HepG2 (cell line): ENCODE data around the gene LAMA5. TPM values are rescaled to one million over a fixed set of nuclear protein-coding genes. Genes with fewer than 3 reads are reported as not detected.

ENCODE experiments used
- DR1 ChIP-seq: sonication (generic); formaldehyde crosslinking; IDR thresholded peaks from 2 replicates; pipeline ENCODE4 v1.8.0; 2021; ENCODE audit warnings: mild to moderate bottlenecking, missing genetic modification reagents, inconsistent platforms
- FIP1L1 ChIP-seq: fragments of 200-400 bp; formaldehyde crosslinking; IDR thresholded peaks from 2 replicates; pipeline ENCODE4 v1.6.1; 2018; ENCODE audit warnings: low read depth, mild to moderate bottlenecking, low read length, moderate library complexity, borderline replicate concordance; ENCODE audit not compliant: insufficient read depth
- GABPA ChIP-seq, 2 experiments: IDR thresholded peaks; 2 replicates each; pipeline ENCODE4 v1.6.1; 2011 to 2016; ENCODE audit warnings: low read depth in 2 of 2, low read length in 1 of 2, missing biosample characterization in 1 of 2, missing genetic modification characterization in 1 of 2
- HES4 ChIP-seq: sonication (generic); formaldehyde crosslinking; IDR thresholded peaks from 2 replicates; pipeline ENCODE4 v1.9.0; 2021; ENCODE audit warnings: mild to moderate bottlenecking, missing genetic modification reagents, borderline replicate concordance
- HNF1B ChIP-seq: sonication (generic); formaldehyde crosslinking; IDR thresholded peaks from 2 replicates; pipeline ENCODE4 v1.5.1; 2020; ENCODE audit warnings: mild to moderate bottlenecking, moderate library complexity, missing genetic modification reagents
- KDM6A ChIP-seq: IDR thresholded peaks from 2 replicates; pipeline ENCODE4 v1.6.1; 2016; ENCODE audit warnings: low read depth
- KMT2A ChIP-seq: sonication (generic); formaldehyde crosslinking; IDR thresholded peaks from 2 replicates; pipeline ENCODE4 v1.4.0; 2020; ENCODE audit warnings: missing genetic modification reagents
- MATR3 ChIP-seq: sonication (generic); formaldehyde crosslinking; IDR thresholded peaks from 2 replicates; pipeline ENCODE4 v1.4.0; 2020; ENCODE audit warnings: missing genetic modification reagents
- PHF20 ChIP-seq: sonication (generic); formaldehyde crosslinking; IDR thresholded peaks from 2 replicates; pipeline ENCODE4 v1.5.0; 2020; ENCODE audit warnings: mild to moderate bottlenecking, missing genetic modification reagents
- POLR2AphosphoS2 ChIP-seq: IDR thresholded peaks from 2 replicates; pipeline ENCODE4 v1.6.1; 2011; ENCODE audit warnings: low read depth, low read length, improper control_type of control experiment
- SAP130 ChIP-seq: IDR thresholded peaks from 2 replicates; pipeline ENCODE4 v1.6.1; 2016; ENCODE audit warnings: low read depth
- SCMH1 ChIP-seq: sonication (generic); formaldehyde crosslinking; IDR thresholded peaks from 2 replicates; pipeline ENCODE4 v1.9.0; 2021; ENCODE audit warnings: missing genetic modification reagents, mild to moderate bottlenecking, borderline replicate concordance
- SP140L ChIP-seq: sonication (generic); formaldehyde crosslinking; IDR thresholded peaks from 2 replicates; pipeline ENCODE4 v1.4.0; 2020; ENCODE audit warnings: missing genetic modification reagents, borderline replicate concordance
- SP2 ChIP-seq: sonication (generic); formaldehyde crosslinking; IDR thresholded peaks from 2 replicates; pipeline ENCODE4 v1.5.1; 2020; ENCODE audit warnings: mild to moderate bottlenecking, missing genetic modification reagents
- ZHX2 ChIP-seq, 2 experiments: sonication (generic) in 1 of 2; formaldehyde crosslinking in 1 of 2; IDR thresholded peaks; 2 replicates each; pipeline versions ENCODE4 v1.6.1 to v1.9.0; 2014 to 2022; ENCODE audit warnings: antibody characterized with exemption in 1 of 2, borderline replicate concordance in 1 of 2, inconsistent platforms in 1 of 2, low read depth in 1 of 2, missing genetic modification reagents in 1 of 2
- ZMYM3 ChIP-seq: sonication (generic); formaldehyde crosslinking; IDR thresholded peaks from 2 replicates; pipeline ENCODE4 v1.5.1; 2020; ENCODE audit warnings: mild to moderate bottlenecking, missing genetic modification reagents
- ZNF441 ChIP-seq: sonication (generic); formaldehyde crosslinking; IDR thresholded peaks from 2 replicates; pipeline ENCODE4 v1.7.0; 2021; ENCODE audit warnings: missing genetic modification reagents, borderline replicate concordance
- ZNF496 ChIP-seq: sonication (generic); formaldehyde crosslinking; IDR thresholded peaks from 2 replicates; pipeline ENCODE4 v1.8.1; 2023; ENCODE audit warnings: mild to moderate bottlenecking, moderate library complexity, missing genetic modification reagents; ENCODE audit not compliant: insufficient replicate concordance
- ZNF644 ChIP-seq: IDR thresholded peaks from 2 replicates; pipeline ENCODE4 v1.6.1; 2016; ENCODE audit warnings: low read depth
- ZNF709 ChIP-seq: sonication (generic); formaldehyde crosslinking; IDR thresholded peaks from 2 replicates; pipeline ENCODE4 v1.5.0; 2020; ENCODE audit warnings: mild to moderate bottlenecking, missing genetic modification reagents
- polyA plus RNA-seq, 8 experiments: library from polyadenylated mRNA; depleted of rRNA in 3 of 8; stranded (reverse) in 7 of 8; unstranded in 1 of 8; fragments of >200 nt; fragmentation: Illumina TruSeq in 4 of 8; extraction: Trizol in 4 of 8; gene quantifications; 2 replicates each; pipeline versions ENCODE4 v1.2.1 to v1.2.3, GENCODE V29; 2011 to 2016; ENCODE audit warnings: low read depth in 4 of 8, missing spikeins in 1 of 8, mixed read lengths in 1 of 8; ENCODE audit not compliant: insufficient read depth in 1 of 8
- total RNA-seq, 5 experiments: library from RNA; depleted of rRNA; stranded (reverse); fragments of >200 nt; fragmentation: Illumina TruSeq; extraction: Trizol; gene quantifications; 2 replicates each; pipeline ENCODE4 v1.2.3, GENCODE V29; 2016; ENCODE audit warnings: low read depth in 1 of 5
- TF ChIP-seq, protein P1 (sequence below): sonication (generic); formaldehyde crosslinking; IDR thresholded peaks from 2 replicates; pipeline ENCODE4 v1.5.0; 2020; ENCODE audit warnings: mild to moderate bottlenecking, missing genetic modification reagents, moderate library complexity

Gene LAMA5
- total and polyA plus RNA-seq, 2 of the 13 experiments (the other 11 are each of a cell fraction or from before 2014, with no cell fraction given) = 21.0 to 44.7 TPM

DNA sequence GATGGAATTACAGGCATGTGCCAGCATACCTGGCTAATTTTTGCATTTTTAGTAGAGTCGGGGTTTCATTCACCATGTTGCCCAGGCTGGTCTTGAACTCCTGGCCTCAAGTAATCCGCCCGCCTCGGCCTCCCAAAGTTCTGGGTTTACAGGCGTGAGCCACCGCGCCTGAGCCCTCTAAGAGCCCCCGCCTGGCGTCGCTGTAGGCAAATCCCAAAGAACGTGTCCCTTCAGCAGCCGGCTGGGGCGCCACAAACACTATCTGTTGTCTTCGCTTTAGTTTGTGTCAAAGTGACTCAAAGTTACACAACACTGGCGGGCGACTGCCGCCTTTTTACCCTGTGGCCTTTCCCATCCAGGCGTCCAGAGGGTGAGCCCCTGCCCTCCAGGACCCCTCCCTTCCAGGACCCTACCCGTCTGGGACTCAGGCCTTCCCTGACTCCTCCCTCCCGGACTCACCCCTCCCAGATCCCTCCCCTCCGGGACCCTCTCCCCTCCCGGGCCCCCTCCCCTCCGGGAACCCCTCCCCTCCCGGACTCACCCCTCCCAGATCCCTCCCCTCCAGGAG, 65.3 kb downstream of the LAMA5 start (continued):
- TF ChIP-seq MATR3 (CRISPR knock-in tag) = no peak
- TF ChIP-seq DR1 (CRISPR knock-in tag) = peak; percentile 47; the same call in 1 of the 2 replicates
- TF ChIP-seq HES4 (CRISPR knock-in tag) = no peak
- TF ChIP-seq SAP130 (CRISPR knock-in tag) = peak; percentile 95
- TF ChIP-seq ZHX2 (IDR thresholded peaks at IDR 0.05; ENCODE audit: low read depth) = peak; percentile 35; the same call in 1 of the 2 replicates
- TF ChIP-seq ZHX2 (CRISPR knock-in tag; IDR thresholded peaks at IDR 0.05; ENCODE audit: borderline replicate concordance) = no peak
- peak; percentile 96 for TF ChIP-seq ZMYM3
- TF ChIP-seq SP140L (CRISPR knock-in tag) = peak; percentile 98; the same call in 1 of the 2 replicates
- no peak for TF ChIP-seq ZNF496 (CRISPR knock-in tag)
- peak; percentile 30 for TF ChIP-seq GABPA (IDR thresholded peaks at IDR 0.05; ENCODE audit: low read depth, low read length)
- peak; percentile 77 for TF ChIP-seq GABPA (CRISPR knock-in tag; IDR thresholded peaks at IDR 0.05; ENCODE audit: low read depth)
- no peak for TF ChIP-seq KDM6A (CRISPR knock-in tag)
- TF ChIP-seq ZNF441 (CRISPR knock-in tag) = peak; percentile 79
- no peak for TF ChIP-seq SCMH1
- TF ChIP-seq, protein P1, sequence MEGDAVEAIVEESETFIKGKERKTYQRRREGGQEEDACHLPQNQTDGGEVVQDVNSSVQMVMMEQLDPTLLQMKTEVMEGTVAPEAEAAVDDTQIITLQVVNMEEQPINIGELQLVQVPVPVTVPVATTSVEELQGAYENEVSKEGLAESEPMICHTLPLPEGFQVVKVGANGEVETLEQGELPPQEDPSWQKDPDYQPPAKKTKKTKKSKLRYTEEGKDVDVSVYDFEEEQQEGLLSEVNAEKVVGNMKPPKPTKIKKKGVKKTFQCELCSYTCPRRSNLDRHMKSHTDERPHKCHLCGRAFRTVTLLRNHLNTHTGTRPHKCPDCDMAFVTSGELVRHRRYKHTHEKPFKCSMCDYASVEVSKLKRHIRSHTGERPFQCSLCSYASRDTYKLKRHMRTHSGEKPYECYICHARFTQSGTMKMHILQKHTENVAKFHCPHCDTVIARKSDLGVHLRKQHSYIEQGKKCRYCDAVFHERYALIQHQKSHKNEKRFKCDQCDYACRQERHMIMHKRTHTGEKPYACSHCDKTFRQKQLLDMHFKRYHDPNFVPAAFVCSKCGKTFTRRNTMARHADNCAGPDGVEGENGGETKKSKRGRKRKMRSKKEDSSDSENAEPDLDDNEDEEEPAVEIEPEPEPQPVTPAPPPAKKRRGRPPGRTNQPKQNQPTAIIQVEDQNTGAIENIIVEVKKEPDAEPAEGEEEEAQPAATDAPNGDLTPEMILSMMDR = peak; percentile 100
- TF ChIP-seq SP2 = peak; percentile 45; the same call in 1 of the 2 replicates
- peak; percentile 87 for TF ChIP-seq KMT2A (CRISPR knock-in tag)
- peak; percentile 22; the same call in 1 of the 2 replicates for TF ChIP-seq PHF20 (CRISPR knock-in tag)
- peak; percentile 96 for TF ChIP-seq HNF1B (CRISPR knock-in tag)
- TF ChIP-seq ZNF709 (CRISPR knock-in tag) = peak; percentile 85
- no peak; the same call in 1 of the 2 replicates for TF ChIP-seq POLR2AphosphoS2
- TF ChIP-seq ZNF644 (CRISPR knock-in tag) = peak; percentile 79
- TF ChIP-seq FIP1L1 = 0 out of 2 replicates have a peak, but pooled peaks have one; percentile 36
